T-helper 1 cell treated with Interleukin-12 subunit alpha and Interleukin-12 subunit beta and Interleukin-4 antibody, amounts not matched to agents 30 ng/mL and 1 ng/mL, for 36 hours (primary cell): ENCODE data around the gene MALRD1. TPM values are rescaled to one million over a fixed set of nuclear protein-coding genes. Genes with fewer than 3 reads are reported as not detected.

Experiments
- intact Hi-C: fragments of 100-400 bp; cut with micrococcal nuclease; formaldehyde crosslinking; loops from one replicate; pipeline ENCODE4 v1.15.1; 2024
- total RNA-seq: library from RNA; stranded (reverse); gene quantifications from 2 replicates; pipeline ENCODE4 v1.2.3, GENCODE V29; 2022

The MALRD1 gene
- total RNA-seq, 1 donor from 2014 or later = not detected

DNA sequence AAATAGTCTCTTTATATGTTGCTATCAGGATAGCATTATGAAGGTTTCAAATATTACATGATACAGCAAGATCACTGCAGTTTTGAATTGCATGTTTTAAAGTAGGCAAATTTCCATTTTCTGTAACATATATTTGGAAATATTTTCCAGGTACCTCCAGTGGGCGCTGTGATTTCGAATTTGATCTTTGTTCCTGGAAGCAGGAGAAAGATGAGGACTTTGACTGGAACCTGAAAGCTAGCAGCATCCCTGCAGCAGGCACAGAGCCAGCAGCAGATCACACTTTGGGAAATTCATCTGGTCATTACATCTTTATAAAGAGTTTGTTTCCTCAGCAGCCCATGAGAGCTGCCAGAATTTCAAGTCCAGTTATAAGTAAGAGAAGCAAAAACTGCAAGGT lies 299.0 kb downstream of the MALRD1 start:
- intact Hi-C loops = no loop called here

DNA sequence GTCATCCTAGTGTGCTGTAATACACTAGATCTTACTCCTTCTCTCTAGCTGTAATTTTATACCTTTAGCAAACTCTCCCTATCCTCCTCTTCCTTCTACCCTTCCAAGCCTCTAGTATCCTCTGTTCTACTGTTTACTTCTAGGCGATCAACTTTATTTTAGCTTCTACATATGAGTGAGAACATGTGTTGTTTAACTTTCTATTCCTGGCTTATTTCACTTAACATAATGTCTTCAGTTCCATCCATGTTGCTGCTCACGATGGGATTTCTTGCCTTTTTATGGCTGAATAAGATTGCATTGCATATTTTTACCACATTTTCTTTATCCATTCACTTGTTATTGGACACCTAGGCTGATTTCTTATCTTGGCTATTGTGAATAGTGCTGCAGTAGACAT lies 318.6 kb downstream of the MALRD1 start:
- intact Hi-C loops = no loop called here

DNA sequence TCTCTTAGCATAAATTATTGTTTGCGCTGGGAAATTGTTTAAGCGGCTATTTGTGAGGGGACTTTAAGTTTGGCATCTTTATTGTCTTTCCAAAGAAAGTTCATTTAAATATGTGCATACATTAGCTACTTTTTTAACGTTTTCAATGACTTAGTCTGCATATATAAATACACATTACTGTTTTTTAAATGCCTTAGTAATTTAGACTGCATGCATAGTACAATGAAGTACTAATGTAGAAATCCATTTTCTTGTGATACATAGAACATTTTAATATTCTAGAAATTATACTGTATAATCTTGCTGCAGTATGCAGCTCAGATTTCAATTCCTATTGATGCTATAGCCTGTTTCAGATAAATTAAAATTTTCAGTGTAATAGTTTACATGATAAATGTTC lies 325.4 kb downstream of the MALRD1 start:
- intact Hi-C loops = no loop called here

DNA sequence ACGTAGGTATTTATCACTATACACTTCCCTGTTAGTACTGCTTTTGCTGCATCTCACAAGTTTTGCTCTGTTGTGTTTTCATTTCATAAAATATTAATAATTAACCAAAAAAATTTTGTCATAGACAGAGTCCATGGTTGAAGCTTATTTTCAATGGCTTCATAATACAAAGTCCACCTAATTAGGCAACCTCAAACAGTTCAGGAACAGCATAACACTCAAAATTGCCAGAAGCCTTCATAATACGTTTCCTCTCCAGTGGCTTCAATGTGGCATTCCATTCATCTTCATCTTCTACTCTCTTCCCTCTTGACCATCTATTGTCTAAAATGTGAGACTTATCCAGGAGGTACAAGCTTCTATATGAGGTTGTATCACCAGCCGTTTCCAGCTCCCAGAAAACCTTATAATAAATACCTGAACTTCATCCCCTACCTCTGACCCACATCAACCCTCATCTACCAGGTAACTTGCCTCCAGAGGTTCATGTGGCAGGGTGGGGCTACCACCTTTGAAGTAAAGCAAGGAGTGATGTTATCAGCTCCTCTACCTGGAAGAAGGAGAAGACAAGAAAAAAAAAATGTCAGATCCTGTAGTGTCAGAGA lies 337.3 kb downstream of the MALRD1 start:
- intact Hi-C loops = no loop called here

DNA sequence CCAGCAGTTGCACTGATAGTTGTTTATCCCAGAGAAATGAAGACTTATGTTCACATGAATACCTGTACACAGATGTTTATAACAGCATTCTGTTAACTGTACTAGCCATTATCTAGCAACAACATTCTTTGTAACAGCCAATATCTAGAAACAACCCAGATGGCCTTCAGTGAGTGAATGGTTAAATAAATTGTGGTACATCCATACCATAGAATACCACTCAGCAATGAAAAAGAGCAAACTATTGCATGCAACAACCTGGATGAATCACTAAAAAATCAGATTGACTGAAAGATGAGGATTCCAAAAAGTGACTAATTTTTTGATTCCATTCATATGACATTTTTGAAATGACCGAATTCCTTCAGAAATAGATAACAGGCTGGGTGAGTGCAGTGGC lies 360.3 kb downstream of the MALRD1 start:
- intact Hi-C loops = no loop called here

DNA sequence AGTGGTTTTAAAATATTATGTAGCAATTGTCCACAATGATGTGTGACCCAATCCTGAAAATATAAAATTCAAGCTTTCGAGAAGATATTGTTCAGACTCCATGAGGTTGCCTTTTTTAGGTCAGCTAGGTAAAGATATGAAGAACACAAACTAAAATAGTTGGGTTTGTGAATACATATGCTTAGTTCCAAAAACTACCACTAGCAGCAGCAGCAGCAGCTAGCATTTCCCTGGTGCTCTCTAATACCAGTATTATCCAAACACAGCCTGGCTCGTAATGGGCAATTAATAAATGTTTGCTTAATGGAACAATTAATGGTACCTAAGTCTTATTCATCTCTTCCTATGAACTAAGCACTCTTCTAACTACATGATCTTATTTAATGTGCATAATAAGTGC lies 362.5 kb downstream of the MALRD1 start:
- intact Hi-C loops = no loop called here

DNA sequence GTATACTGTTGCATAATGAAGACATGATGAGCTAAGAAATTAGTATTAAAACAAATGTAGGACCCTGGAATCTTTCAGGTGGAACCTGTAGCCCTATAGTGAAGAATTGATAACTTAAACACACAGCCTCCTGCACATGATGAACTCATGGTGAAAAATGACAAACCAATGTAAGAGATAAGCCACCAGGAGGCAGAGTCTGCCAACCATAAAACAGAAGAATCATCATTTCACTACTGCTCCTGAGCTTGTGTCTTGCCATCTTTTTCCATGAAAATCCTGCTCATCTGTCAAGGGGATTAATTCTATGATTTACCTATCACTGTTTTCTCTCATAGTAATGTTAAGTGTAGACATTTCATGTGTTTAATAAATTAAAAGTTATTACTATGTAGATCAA lies 363.9 kb downstream of the MALRD1 start:
- intact Hi-C loops = no loop called here

DNA sequence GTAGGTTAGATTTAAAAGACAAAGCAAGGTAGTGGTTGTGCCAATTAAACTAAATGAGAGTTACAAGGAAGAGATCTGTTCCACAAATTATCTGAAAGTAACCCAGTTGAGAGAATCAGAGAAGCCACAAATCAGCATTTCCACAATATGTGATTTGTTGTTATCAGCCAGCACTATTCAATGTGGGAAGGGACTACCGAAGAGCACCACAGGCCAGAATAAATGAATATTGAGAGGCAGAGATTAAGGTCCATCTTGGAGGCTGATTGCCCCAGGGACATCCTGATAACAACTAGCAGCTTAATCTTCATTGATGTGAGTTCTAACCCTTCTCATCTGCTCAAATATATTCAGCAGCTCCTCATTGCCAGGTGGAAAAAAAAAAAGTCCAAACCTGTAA lies 367.6 kb downstream of the MALRD1 start:
- intact Hi-C loops = no loop called here

DNA sequence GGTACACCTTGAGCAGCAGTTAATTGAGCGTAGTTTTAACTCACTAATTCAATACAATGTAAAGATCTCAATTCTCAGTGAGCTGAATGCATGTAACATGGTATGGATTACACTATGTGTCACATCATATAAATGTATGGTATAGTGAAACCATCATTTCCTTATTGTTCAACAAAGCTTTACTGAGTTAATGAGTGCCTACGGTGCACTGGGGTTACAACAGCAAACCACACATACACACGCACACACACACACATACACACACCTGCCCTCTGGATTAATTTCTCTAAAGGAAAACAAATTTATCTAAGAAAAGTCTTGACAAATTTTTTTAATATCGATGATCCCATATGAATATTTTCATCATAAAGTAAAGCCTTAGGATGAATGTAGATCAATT lies 369.1 kb downstream of the MALRD1 start:
- intact Hi-C loops = no loop called here

DNA sequence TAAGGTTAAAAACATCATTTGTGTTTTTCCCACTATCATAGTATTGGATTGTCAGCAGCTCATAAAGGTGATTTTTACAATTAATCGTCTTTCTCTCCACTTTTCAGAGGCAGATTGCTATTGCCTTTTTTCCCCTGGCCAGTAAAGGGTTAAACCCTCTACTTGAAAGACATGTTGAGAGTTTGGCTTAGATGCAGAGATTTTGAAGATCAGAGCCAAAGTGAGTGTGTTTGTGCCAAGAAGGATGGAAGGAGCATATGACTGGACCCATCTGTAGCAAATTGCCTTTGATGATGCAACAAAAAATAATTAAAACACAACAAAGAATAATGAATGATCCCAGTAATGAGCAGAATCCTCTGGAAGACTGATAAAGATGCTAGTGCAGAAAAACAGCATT lies 373.1 kb downstream of the MALRD1 start:
- intact Hi-C loops = no loop called here

DNA sequence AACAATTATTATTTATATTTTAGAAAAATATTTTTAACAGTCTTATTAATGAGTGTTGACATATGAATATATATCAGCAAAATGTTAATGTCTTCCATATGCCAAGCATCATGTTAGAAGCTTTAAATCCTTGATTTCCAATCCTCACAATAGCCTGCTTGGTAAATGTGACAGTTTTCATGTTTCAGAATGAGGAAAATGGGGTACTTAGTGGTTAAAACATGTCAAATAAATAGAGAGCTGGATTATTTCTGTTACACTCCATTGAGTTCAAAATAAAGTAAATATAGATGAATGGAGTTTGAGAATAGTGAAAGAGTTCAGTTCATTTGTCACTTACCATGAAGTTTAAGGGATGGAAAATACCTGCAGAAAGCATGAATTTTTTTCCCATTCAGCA lies 377.4 kb downstream of the MALRD1 start:
- intact Hi-C loops = no loop called here

DNA sequence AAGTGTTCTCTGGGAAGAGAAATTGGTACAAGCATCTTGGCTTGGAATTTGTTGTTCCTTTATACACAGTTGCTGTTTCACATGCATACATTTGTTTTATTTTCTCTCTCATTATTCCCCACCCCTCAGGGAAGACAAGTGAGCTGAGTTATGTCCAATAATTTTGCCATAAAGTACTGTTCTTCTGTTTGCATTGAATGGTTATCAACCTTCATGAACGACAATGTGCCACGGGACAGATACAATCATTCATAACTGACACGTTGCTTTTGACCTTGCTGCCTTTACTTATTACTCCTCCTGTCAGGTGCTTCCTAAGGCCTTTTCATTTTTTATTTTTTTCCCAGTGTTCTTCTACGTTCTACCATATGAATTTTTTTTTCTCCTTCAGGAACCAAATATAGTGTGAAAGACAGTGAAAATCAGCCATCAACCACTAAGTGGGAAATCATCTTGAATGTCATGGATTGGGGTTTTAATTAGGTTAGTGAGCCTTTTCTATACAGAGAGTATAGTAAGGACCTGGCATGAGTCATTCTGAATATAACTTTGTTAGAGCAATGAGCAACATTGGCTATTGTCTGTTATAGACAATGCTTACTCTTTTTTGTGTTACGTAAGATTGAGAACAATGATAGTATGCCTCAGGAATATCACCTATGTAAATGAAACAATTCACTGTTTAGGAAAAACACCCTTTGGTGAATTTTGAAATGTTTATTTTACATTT lies 383.2 kb downstream of the MALRD1 start:
- intact Hi-C loops = no loop called here

DNA sequence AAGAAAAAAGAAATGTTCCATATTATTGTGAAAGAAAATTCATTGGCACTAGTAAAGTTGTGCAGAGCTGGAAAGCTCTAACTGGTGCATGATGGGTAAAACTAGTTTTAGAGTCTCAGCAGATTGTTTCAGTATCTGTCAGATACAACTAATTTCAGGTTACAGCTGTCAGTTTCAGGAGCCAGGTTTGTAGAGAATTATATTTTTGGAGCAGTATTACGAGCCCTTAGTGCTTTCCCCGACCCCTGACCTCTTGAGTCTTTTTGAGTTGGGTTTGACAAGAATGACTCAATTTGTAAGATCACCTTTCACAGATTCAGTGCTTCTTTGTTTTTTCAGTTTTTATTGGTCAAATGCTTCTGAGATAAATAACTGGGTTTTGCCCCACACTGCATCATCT lies 401.3 kb downstream of the MALRD1 start:
- intact Hi-C loops = no loop called here

DNA sequence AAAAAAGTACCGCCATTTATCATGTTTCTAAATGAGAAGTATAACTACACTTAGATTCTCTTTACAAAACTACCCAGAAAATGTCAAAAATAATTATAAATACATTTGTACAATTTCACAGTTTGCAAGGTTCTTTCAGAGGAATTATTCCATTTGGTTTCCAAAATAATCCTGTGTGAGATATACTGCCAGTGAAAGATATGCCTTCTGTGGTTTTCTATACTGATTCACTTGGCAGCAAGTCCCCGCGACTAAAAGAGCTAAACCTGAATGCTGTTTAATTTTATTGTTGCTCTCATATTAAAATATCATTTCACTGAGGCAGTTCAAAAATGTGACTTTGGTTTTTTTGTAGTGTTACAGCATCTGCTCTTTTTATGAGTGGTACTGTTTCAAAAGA lies 402.8 kb downstream of the MALRD1 start:
- intact Hi-C loops = no loop called here

DNA sequence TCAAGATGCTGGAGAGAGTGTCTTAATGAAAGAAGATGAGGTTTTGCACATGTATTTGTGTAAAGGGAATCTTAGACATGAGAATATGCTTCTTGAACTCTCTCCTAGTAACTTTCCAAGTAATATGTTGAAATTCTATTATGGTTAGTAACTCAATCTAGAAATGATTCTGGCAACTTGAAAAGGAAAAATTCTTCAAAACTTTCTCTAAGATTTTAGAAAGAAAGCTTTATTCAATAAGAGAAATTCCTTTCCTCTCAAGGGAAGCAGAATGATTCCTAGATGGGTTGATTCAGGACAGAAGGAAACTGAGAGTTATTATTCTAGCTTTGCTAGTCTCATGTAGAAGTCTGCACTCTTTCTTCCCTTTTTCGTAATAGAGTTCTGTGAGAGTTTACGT lies 403.3 kb downstream of the MALRD1 start:
- intact Hi-C loops = no loop called here

DNA sequence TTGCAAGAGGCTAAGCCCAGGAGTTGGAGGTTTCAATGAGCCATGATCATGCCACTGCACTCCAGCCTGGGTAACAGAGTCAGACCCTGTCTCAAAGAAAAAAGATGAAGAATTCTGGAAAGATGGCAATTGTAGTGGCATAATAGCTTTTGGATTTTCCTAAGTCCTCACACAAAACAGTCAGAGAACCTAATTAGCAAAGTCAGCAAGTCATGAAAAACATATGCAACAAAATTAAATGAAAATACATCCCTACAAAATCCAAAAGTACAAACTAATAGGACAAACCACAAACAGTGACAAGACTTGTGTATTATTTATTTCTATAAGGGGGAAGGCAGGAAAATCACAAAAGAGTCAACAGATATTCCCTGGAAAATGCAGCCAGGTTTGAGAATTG lies 405.4 kb downstream of the MALRD1 start:
- intact Hi-C loops = no loop called here

DNA sequence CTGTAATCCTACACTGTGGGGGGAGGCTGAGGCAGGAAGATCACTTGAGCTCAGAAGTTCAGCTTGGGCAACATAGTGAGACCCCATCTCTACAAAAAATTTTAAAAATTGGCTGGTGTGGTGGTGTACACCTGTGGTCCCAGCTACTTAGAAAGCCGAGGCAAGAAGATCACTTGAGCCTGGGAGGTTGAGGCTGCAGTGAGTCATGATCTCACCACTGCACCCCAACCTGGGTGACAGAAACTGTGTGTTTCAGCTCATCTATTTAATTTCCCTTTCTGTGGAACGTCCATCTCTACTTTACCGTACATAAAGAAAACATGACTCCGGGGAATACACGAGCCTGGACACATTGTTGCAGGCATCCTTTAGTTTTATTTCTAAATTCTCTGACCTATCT lies 413.0 kb downstream of the MALRD1 start:
- intact Hi-C loops = no loop called here

DNA sequence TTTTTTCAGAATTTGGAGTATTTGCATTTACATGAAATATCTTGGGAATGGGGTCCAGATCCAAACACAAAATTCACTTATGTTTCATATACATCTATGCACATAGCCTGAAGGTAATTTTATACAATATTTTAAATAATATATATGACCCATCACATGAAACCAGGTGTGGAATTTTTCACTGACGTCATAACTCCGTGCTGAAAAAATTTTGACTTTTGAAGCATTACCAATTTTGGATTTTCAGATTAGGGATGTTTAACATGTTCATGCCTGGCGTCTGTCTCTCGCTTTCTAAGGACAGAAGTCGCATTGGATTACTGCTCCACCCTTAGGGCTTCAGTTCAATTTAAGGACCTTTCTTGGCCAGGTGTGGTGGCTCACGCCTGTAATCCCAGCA lies 418.1 kb downstream of the MALRD1 start:
- intact Hi-C loops = no loop called here

DNA sequence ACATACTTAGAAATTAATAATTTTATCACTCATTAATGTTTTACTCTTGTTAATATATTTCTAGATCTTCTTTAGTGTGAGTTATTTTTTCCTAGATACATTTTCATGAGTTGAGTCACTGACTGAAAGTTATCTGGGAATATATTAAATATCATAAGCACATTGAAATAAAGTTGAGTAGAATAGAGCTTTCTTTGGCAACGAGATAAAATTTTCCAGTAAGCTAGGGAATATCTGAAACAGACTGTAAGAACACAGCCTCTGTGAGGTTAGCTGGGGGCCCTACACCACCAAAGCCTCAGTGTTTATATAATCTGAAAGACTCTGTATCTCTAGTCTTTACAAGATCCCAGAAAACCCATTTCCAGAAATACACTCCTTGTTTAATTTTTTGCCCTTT lies 419.8 kb downstream of the MALRD1 start:
- intact Hi-C loops = no loop called here

DNA sequence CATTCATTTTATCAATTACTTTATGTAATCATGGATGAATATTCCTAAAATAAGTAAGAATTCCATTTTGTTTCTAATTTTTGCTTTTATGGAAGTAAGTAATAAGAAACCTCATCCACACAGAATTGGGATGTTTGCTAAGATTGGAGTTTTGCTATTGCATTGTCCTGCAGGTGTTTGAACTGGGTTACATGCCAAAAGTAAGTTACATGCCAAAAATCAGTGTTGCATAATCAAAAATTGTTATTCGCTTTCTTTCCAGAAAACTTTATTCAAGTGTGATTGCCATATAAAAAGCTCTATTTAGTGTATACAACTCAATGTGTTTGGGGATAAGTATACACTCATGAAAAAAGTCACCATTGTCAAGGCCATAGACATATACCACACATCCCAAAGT lies 420.9 kb downstream of the MALRD1 start:
- intact Hi-C loops = no loop called here

DNA sequence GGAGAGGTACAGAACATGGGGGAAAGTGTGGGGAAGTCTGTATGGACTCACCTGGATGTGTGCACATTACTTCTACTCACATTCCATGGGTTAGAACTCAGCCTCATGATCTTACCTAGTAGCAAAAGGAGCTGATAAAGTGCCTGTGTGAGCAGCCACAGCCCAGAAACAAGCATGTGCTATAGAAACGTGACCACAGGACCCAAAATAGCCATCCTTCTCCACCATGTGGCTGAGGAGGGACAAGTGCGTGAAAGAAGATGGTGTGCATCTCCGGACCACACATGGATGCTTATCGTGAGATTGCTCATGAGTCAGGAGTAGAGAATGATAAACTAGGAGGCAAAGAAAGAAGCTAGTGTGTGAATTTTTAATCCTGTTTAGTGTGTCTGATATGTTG lies 431.3 kb downstream of the MALRD1 start:
- intact Hi-C loops = no loop called here

DNA sequence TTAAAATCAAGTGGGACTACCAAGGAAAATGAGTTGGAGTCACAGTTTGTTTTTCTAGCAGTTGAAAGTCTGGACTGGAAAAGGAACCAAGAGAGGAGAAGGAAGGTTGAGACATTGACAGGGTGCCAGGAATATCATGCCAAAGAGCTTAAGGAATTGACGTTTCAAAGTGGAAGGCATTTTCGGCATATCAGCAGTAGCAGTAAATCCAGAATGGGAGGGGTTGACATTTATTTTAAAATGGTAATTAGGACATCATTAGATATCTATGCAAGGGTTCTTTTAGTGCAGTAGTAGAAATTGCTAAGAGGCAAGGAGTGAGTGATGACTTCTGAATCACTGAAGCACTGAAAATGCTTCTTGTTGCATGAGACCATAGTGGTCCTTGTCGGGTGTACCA lies 431.8 kb downstream of the MALRD1 start:
- intact Hi-C loops = no loop called here

DNA sequence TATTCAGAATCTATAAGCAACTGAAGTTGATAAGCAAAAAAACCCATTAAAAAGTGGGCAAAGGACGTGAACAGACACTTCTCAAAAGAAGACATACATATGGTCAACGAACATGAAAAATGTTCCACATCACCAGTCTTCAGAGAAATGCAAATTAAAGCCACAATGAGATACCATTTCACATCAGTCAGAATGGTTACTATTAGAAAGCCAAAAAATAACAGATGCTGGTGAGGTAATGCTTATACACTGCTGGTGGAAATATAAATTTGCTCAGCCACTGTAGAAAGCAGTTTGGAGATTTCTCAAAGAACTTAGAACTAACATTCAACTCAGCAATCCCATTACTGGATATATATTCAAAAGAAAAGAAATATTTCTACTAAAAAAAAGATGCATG lies 434.8 kb downstream of the MALRD1 start:
- intact Hi-C loops = no loop called here
